HepG2 (cell line): ENCODE results near the gene RITA1. TPM values are rescaled to one million over a fixed set of nuclear protein-coding genes. Genes with fewer than 3 reads are reported as not detected.

Source experiments
- CBX2 ChIP-seq, 2 experiments: fragments of 200-600 bp in 1 of 2; sonication (generic); formaldehyde crosslinking in 1 of 2; IDR thresholded peaks; 2 replicates each; pipeline versions ENCODE4 v1.7.0 to v1.8.1; 2018 to 2022; ENCODE audit warnings: low read depth in 2 of 2, low read length in 1 of 2, mild to moderate bottlenecking in 1 of 2, missing genetic modification reagents in 1 of 2
- KDM2A ChIP-seq: sonication (generic); formaldehyde crosslinking; IDR thresholded peaks from 2 replicates; pipeline ENCODE4 v1.4.0; 2020; ENCODE audit warnings: low read depth, missing genetic modification reagents, borderline replicate concordance
- MTA1 ChIP-seq: sonication (generic); formaldehyde crosslinking; IDR thresholded peaks from 2 replicates; pipeline ENCODE4 v1.4.0; 2020; ENCODE audit warnings: missing genetic modification reagents, mild to moderate bottlenecking, borderline replicate concordance
- MXI1 ChIP-seq: IDR thresholded peaks from 3 replicates; pipeline ENCODE4 v1.6.1; 2012; ENCODE audit warnings: low read depth, low read length, inconsistent platforms, borderline replicate concordance
- NR2F2 ChIP-seq: IDR thresholded peaks from 2 replicates; pipeline ENCODE4 v1.6.1; 2012; ENCODE audit warnings: low read depth, inconsistent platforms, borderline replicate concordance
- NR2F6 ChIP-seq, 2 experiments: IDR thresholded peaks; 2 replicates each; pipeline ENCODE4 v1.6.1; 2016; ENCODE audit warnings: antibody characterized with exemption in 1 of 2, mild to moderate bottlenecking in 1 of 2
- NRL ChIP-seq: sonication (generic); formaldehyde crosslinking; IDR thresholded peaks from 2 replicates; pipeline ENCODE4 v1.5.0; 2020; ENCODE audit warnings: missing genetic modification reagents, mild to moderate bottlenecking, moderate library complexity, borderline replicate concordance
- ZNF354B ChIP-seq: sonication (generic); formaldehyde crosslinking; IDR thresholded peaks from 2 replicates; pipeline ENCODE4 v1.8.0; 2022; ENCODE audit warnings: mild to moderate bottlenecking, missing genetic modification reagents
- ZNF619 ChIP-seq: sonication (generic); formaldehyde crosslinking; IDR thresholded peaks from 2 replicates; pipeline ENCODE4 v1.4.0; 2020; ENCODE audit warnings: mild to moderate bottlenecking, missing genetic modification reagents
- ZNF776 ChIP-seq: sonication (generic); formaldehyde crosslinking; IDR thresholded peaks from 2 replicates; pipeline ENCODE4 v1.4.0; 2020; ENCODE audit warnings: mild to moderate bottlenecking, missing genetic modification reagents
- polyA plus RNA-seq, 8 experiments: library from polyadenylated mRNA; depleted of rRNA in 3 of 8; stranded (reverse) in 7 of 8; unstranded in 1 of 8; fragments of >200 nt; fragmentation: Illumina TruSeq in 4 of 8; extraction: Trizol in 4 of 8; gene quantifications; 2 replicates each; pipeline versions ENCODE4 v1.2.1 to v1.2.3, GENCODE V29; 2011 to 2016; ENCODE audit warnings: low read depth in 4 of 8, missing spikeins in 1 of 8, mixed read lengths in 1 of 8; ENCODE audit not compliant: insufficient read depth in 1 of 8
- total RNA-seq, 5 experiments: library from RNA; depleted of rRNA; stranded (reverse); fragments of >200 nt; fragmentation: Illumina TruSeq; extraction: Trizol; gene quantifications; 2 replicates each; pipeline ENCODE4 v1.2.3, GENCODE V29; 2016; ENCODE audit warnings: low read depth in 1 of 5
- TF ChIP-seq, protein P1 (sequence below): sonication (generic); formaldehyde crosslinking; IDR thresholded peaks from 2 replicates; pipeline ENCODE4 v1.5.1; 2020; ENCODE audit warnings: mild to moderate bottlenecking, missing genetic modification reagents, moderate library complexity
- TF ChIP-seq, protein P2 (sequence below): sonication (generic); formaldehyde crosslinking; IDR thresholded peaks from 2 replicates; pipeline ENCODE4 v1.9.0; 2022; ENCODE audit warnings: low read depth, missing genetic modification reagents
- TF ChIP-seq, protein P3 (sequence below): sonication (generic); formaldehyde crosslinking; IDR thresholded peaks from 2 replicates; pipeline ENCODE4 v1.4.0; 2020; ENCODE audit warnings: mild to moderate bottlenecking, missing genetic modification reagents
- TF ChIP-seq, protein P4 (sequence below): sonication (generic); formaldehyde crosslinking; IDR thresholded peaks from 2 replicates; pipeline ENCODE4 v1.8.1; 2023; ENCODE audit warnings: mild to moderate bottlenecking, inconsistent platforms, moderate library complexity, missing genetic modification reagents, borderline replicate concordance
- TF ChIP-seq, protein P5 (sequence below): sonication (generic); formaldehyde crosslinking; IDR thresholded peaks from 2 replicates; pipeline ENCODE4 v1.9.0; 2021; ENCODE audit warnings: missing genetic modification reagents, borderline replicate concordance

RITA1 gene
- total and polyA plus RNA-seq, 2 of the 13 experiments (the other 11 are each of a cell fraction or from before 2014, with no cell fraction given), result 12.4 to 28.9 TPM

DNA sequence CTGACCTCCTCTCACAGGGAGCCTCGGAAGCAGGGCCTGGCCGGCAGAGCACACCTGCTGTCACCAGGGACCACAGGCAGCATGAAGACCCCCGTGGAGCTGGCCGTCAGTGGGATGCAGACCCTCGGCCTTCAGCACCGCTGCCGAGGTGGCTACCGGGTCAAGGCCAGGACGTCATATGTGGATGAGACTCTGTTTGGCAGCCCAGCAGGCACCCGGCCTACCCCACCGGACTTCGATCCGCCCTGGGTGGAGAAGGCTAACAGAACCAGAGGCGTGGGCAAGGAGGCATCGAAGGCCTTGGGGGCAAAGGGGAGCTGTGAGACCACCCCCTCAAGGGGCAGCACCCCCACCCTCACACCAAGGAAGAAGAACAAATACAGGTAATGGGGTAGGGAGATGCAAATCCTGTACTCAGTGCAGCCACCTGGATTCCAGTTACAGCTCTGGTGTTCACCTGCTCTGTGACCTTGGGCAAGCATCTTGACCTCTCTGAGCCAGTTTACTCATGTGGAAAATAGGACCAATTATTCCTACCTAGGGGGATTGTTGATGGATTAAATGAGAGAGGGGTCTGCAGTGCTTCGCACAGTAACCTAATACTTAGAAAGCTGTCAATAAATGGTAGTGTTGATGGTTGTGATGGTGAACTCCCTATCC lies 1.3 kb downstream of the RITA1 start (continued):
- TF ChIP-seq, protein P1, sequence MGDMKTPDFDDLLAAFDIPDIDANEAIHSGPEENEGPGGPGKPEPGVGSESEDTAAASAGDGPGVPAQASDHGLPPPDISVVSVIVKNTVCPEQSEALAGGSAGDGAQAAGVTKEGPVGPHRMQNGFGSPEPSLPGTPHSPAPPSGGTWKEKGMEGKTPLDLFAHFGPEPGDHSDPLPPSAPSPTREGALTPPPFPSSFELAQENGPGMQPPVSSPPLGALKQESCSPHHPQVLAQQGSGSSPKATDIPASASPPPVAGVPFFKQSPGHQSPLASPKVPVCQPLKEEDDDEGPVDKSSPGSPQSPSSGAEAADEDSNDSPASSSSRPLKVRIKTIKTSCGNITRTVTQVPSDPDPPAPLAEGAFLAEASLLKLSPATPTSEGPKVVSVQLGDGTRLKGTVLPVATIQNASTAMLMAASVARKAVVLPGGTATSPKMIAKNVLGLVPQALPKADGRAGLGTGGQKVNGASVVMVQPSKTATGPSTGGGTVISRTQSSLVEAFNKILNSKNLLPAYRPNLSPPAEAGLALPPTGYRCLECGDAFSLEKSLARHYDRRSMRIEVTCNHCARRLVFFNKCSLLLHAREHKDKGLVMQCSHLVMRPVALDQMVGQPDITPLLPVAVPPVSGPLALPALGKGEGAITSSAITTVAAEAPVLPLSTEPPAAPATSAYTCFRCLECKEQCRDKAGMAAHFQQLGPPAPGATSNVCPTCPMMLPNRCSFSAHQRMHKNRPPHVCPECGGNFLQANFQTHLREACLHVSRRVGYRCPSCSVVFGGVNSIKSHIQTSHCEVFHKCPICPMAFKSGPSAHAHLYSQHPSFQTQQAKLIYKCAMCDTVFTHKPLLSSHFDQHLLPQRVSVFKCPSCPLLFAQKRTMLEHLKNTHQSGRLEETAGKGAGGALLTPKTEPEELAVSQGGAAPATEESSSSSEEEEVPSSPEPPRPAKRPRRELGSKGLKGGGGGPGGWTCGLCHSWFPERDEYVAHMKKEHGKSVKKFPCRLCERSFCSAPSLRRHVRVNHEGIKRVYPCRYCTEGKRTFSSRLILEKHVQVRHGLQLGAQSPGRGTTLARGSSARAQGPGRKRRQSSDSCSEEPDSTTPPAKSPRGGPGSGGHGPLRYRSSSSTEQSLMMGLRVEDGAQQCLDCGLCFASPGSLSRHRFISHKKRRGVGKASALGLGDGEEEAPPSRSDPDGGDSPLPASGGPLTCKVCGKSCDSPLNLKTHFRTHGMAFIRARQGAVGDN, result peak; percentile 85
- TF ChIP-seq MTA1, result 0 out of 2 replicates have a peak, but pooled peaks have one; percentile 55
- no peak for TF ChIP-seq MXI1
- TF ChIP-seq CBX2 (IDR thresholded peaks at IDR 0.05; ENCODE audit: low read depth, low read length), result no peak
- no peak for TF ChIP-seq CBX2 (CRISPR knock-in tag; IDR thresholded peaks at IDR 0.05; ENCODE audit: low read depth)
- no peak for TF ChIP-seq ZNF354B (CRISPR knock-in tag)
- TF ChIP-seq, protein P2, sequence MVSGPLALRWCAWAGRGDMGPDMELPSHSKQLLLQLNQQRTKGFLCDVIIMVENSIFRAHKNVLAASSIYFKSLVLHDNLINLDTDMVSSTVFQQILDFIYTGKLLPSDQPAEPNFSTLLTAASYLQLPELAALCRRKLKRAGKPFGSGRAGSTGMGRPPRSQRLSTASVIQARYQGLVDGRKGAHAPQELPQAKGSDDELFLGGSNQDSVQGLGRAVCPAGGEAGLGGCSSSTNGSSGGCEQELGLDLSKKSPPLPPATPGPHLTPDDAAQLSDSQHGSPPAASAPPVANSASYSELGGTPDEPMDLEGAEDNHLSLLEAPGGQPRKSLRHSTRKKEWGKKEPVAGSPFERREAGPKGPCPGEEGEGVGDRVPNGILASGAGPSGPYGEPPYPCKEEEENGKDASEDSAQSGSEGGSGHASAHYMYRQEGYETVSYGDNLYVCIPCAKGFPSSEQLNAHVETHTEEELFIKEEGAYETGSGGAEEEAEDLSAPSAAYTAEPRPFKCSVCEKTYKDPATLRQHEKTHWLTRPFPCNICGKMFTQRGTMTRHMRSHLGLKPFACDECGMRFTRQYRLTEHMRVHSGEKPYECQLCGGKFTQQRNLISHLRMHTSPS (CRISPR knock-in tag), result 0 out of 2 replicates have a peak, but pooled peaks have one; percentile 35
- TF ChIP-seq, protein P3, sequence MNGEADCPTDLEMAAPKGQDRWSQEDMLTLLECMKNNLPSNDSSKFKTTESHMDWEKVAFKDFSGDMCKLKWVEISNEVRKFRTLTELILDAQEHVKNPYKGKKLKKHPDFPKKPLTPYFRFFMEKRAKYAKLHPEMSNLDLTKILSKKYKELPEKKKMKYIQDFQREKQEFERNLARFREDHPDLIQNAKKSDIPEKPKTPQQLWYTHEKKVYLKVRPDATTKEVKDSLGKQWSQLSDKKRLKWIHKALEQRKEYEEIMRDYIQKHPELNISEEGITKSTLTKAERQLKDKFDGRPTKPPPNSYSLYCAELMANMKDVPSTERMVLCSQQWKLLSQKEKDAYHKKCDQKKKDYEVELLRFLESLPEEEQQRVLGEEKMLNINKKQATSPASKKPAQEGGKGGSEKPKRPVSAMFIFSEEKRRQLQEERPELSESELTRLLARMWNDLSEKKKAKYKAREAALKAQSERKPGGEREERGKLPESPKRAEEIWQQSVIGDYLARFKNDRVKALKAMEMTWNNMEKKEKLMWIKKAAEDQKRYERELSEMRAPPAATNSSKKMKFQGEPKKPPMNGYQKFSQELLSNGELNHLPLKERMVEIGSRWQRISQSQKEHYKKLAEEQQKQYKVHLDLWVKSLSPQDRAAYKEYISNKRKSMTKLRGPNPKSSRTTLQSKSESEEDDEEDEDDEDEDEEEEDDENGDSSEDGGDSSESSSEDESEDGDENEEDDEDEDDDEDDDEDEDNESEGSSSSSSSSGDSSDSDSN (CRISPR knock-in tag), result no peak
- 0 out of 2 replicates have a peak, but pooled peaks have one; percentile 29 for TF ChIP-seq NRL (CRISPR knock-in tag)
- TF ChIP-seq NR2F6 (IDR thresholded peaks at IDR 0.05), result no peak
- TF ChIP-seq NR2F6 (CRISPR knock-in tag; IDR thresholded peaks at IDR 0.05), result peak; percentile 68
- TF ChIP-seq ZNF619 (CRISPR knock-in tag), result 0 out of 2 replicates have a peak, but pooled peaks have one; percentile 29
- TF ChIP-seq, protein P4, sequence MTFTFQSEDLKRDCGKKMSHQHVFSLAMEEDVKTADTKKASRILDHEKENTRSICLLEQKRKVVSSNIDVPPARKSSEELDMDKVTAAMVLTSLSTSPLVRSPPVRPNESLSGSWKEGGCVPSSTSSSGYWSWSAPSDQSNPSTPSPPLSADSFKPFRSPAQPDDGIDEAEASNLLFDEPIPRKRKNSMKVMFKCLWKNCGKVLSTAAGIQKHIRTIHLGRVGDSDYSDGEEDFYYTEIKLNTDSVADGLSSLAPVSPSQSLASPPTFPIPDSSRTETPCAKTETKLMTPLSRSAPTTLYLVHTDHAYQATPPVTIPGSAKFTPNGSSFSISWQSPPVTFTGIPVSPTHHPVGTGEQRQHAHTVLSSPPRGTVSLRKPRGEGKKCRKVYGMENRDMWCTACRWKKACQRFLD (CRISPR knock-in tag), result no peak
- TF ChIP-seq NR2F2, result 0 out of 2 replicates have a peak, but pooled peaks have one; percentile 27
- TF ChIP-seq, protein P5, sequence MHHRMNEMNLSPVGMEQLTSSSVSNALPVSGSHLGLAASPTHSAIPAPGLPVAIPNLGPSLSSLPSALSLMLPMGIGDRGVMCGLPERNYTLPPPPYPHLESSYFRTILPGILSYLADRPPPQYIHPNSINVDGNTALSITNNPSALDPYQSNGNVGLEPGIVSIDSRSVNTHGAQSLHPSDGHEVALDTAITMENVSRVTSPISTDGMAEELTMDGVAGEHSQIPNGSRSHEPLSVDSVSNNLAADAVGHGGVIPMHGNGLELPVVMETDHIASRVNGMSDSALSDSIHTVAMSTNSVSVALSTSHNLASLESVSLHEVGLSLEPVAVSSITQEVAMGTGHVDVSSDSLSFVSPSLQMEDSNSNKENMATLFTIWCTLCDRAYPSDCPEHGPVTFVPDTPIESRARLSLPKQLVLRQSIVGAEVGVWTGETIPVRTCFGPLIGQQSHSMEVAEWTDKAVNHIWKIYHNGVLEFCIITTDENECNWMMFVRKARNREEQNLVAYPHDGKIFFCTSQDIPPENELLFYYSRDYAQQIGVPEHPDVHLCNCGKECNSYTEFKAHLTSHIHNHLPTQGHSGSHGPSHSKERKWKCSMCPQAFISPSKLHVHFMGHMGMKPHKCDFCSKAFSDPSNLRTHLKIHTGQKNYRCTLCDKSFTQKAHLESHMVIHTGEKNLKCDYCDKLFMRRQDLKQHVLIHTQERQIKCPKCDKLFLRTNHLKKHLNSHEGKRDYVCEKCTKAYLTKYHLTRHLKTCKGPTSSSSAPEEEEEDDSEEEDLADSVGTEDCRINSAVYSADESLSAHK (CRISPR knock-in tag), result no peak
- TF ChIP-seq KDM2A, result peak; percentile 22; the same call in 1 of the 2 replicates
- TF ChIP-seq ZNF776 (CRISPR knock-in tag), result no peak
